GM20431 (cell line): ENCODE measurements around the gene ZDHHC8.

Source experiments
- in situ Hi-C: fragments of 300-500 bp; cut with MseI, MboI; formaldehyde crosslinking; loops from one replicate; pipeline ENCODE4 v1.15.0; 2020; ENCODE audit warnings: low sequenced_read_pairs; ENCODE audit not compliant: unreplicated experiment

ZDHHC8 gene

GRCh38 chr22:20127869-20128618, 3.6 kb upstream of the ZDHHC8 start:
- in situ Hi-C loops: no loop called here

GRCh38 chr22:20128619-20128901, 3.0 kb upstream of the ZDHHC8 start:
- in situ Hi-C loops: no loop called here

GRCh38 chr22:20128902-20129746, 2.5 kb upstream of the ZDHHC8 start:
- in situ Hi-C loops: no loop called here

- in situ Hi-C loops: no loop called here
Observed at GRCh38 chr22:20129747-20130014, 1.9 kb upstream of the ZDHHC8 start.

- in situ Hi-C loops: no loop called here
Observed at GRCh38 chr22:20130319-20130718, 1.3 kb upstream of the ZDHHC8 start.

GRCh38 chr22:20130731-20131596, 640 bp upstream of the ZDHHC8 start:
- in situ Hi-C loops: no loop called here

- in situ Hi-C loops: no loop called here
Observed at GRCh38 chr22:20131859-20132685, 468 bp downstream of the ZDHHC8 start.

GRCh38 chr22:20132686-20133246, 1.2 kb downstream of the ZDHHC8 start:
- in situ Hi-C loops: no loop called here

- in situ Hi-C loops: no loop called here
Observed at GRCh38 chr22:20133930-20134549, 2.4 kb downstream of the ZDHHC8 start.

- in situ Hi-C loops: no loop called here
Observed at GRCh38 chr22:20135265-20135664, 3.7 kb downstream of the ZDHHC8 start.

GRCh38 chr22:20135806-20136602, 4.4 kb downstream of the ZDHHC8 start:
- in situ Hi-C loops: no loop called here

- in situ Hi-C loops: no loop called here
Observed at GRCh38 chr22:20136603-20136873, 4.9 kb downstream of the ZDHHC8 start.

- in situ Hi-C loops: no loop called here
Observed at GRCh38 chr22:20137113-20137512, 5.5 kb downstream of the ZDHHC8 start.

- in situ Hi-C loops: no loop called here
Observed at GRCh38 chr22:20137671-20138416, 6.2 kb downstream of the ZDHHC8 start.

- in situ Hi-C loops: no loop called here
Observed at GRCh38 chr22:20138417-20138738, 6.8 kb downstream of the ZDHHC8 start.

- in situ Hi-C loops: no loop called here
Observed at GRCh38 chr22:20138868-20139267, 7.3 kb downstream of the ZDHHC8 start.

GRCh38 chr22:20139391-20140106, 7.9 kb downstream of the ZDHHC8 start:
- in situ Hi-C loops: no loop called here

GRCh38 chr22:20140107-20140445, 8.5 kb downstream of the ZDHHC8 start:
- in situ Hi-C loops: no loop called here
